ENCODE results near the gene POLD2. TPM values are rescaled to one million over a fixed set of nuclear protein-coding genes. Genes with fewer than 3 reads are reported as not detected.

POLD2 gene
- total and polyA plus RNA-seq, 2 of the 13 experiments (the other 11 are each of a cell fraction or from before 2014, with no cell fraction given) = 87.6 to 95.1 TPM

- peak; percentile 32; the same call in 1 of the 2 replicates for TF ChIP-seq ZGPAT (CRISPR knock-in tag; IDR thresholded peaks at IDR 0.05)
- TF ChIP-seq PHF8 (CRISPR knock-in tag; IDR thresholded peaks at IDR 0.05) = no peak
- TF ChIP-seq TEAD3 (CRISPR knock-in tag; optimal IDR thresholded peaks at IDR 0.05; ENCODE audit: borderline replicate concordance) = peak; percentile 54
- no peak for TF ChIP-seq NPAS2 (CRISPR knock-in tag; IDR thresholded peaks at IDR 0.05; ENCODE audit: borderline replicate concordance)
- no peak for TF ChIP-seq ZEB1 (IDR thresholded peaks at IDR 0.05; ENCODE audit: insufficient replicate concordance, low read depth)
- no peak for TF ChIP-seq HDAC6 (IDR thresholded peaks at IDR 0.05; ENCODE audit: low read depth, low read length)
- no peak for TF ChIP-seq JARID2 (CRISPR knock-in tag; IDR thresholded peaks at IDR 0.05; ENCODE audit: insufficient replicate concordance)
- TF ChIP-seq GFI1 (CRISPR knock-in tag; IDR thresholded peaks at IDR 0.05; ENCODE audit: borderline replicate concordance) = 0 out of 2 replicates have a peak, but pooled peaks have one; percentile 48
- TF ChIP-seq ZNF564 (CRISPR knock-in tag; IDR thresholded peaks at IDR 0.05) = no peak
- no peak for TF ChIP-seq ZNF605 (CRISPR knock-in tag; IDR thresholded peaks at IDR 0.05)
- TF ChIP-seq ZNF333 (CRISPR knock-in tag; IDR thresholded peaks at IDR 0.05; ENCODE audit: borderline replicate concordance) = no peak
- no peak for TF ChIP-seq ZNF512 (CRISPR knock-in tag; IDR thresholded peaks at IDR 0.05)
- 0 out of 2 replicates have a peak, but pooled peaks have one; percentile 30 for TF ChIP-seq BRCA1 (CRISPR knock-in tag; IDR thresholded peaks at IDR 0.05)
- TF ChIP-seq KIAA2018 (CRISPR knock-in tag; IDR thresholded peaks at IDR 0.05; ENCODE audit: borderline replicate concordance) = no peak
- no peak for TF ChIP-seq KDM1A (CRISPR knock-in tag; IDR thresholded peaks at IDR 0.05)
- no peak for TF ChIP-seq MTF1 (CRISPR knock-in tag; IDR thresholded peaks at IDR 0.05)
Observed at GRCh38 chr7:44071726-44072363, 51.5 kb downstream of the POLD2 start (continued).
